ENCODE data around the gene ASIP. TPM values are rescaled to one million over a fixed set of nuclear protein-coding genes. Genes with fewer than 3 reads are reported as not detected.

The ASIP gene
- total and polyA plus RNA-seq, 2 experiments from 2014 or later = not detected

GRCh38 chr20:34199183-34199582 lies 42.0 kb upstream of the ASIP start (continued):
- TF ChIP-seq ZNF114 (CRISPR knock-in tag; IDR thresholded peaks at IDR 0.05) = no peak
- TF ChIP-seq EZH2phosphoT487 (IDR thresholded peaks at IDR 0.05; ENCODE audit: unreplicated experiment) = no peak
- no peak for TF ChIP-seq STAT1 (IDR thresholded peaks at IDR 0.05; ENCODE audit: unreplicated experiment)
- TF ChIP-seq REST (IDR thresholded peaks at IDR 0.05; ENCODE audit: unreplicated experiment) = no peak
- TF ChIP-seq POLR2AphosphoS5 (IDR thresholded peaks at IDR 0.05; ENCODE audit: low read depth) = no peak

- H3K27ac Mint-ChIP-seq = no peak overlapping the region; the same call in 1 of the 2 replicates
- no peak overlapping the region for H3K4me2 ChIP-seq
- 0 out of 2 replicates have a peak, but pooled peaks cover under 1% of the 10 kb centered on the region for H3K4me1 ChIP-seq (ENCODE audit: insufficient read depth)
- no peaks in the 10 kb centered on the region for H3K9me2 ChIP-seq (ENCODE audit: insufficient read depth)
- no peak overlapping the region for H2AFZ ChIP-seq
- H3K27ac ChIP-seq (ENCODE audit: low read depth) = no peak overlapping the region
- no peaks in the 10 kb centered on the region for H3F3A ChIP-seq (replicated peaks; ENCODE audit: low read depth)
- H3K36me3 ChIP-seq (ENCODE audit: insufficient read depth) = no peaks in the 10 kb centered on the region
- TF ChIP-seq NANOG (IDR thresholded peaks at IDR 0.05; ENCODE audit: borderline replicate concordance) (no peak), STAT1 (IDR thresholded peaks at IDR 0.05; ENCODE audit: unreplicated experiment) (no peak), CREB1 (CRISPR knock-in tag; IDR thresholded peaks at IDR 0.05; ENCODE audit: low read depth) (no peak), ZNF331 (CRISPR knock-in tag; IDR thresholded peaks at IDR 0.05; ENCODE audit: low read depth) (no peak), ETS1 (IDR thresholded peaks at IDR 0.05) (no peak), POLR2AphosphoS5 (IDR thresholded peaks at IDR 0.05; ENCODE audit: low read depth) (no peak), ZNF462 (CRISPR knock-in tag; IDR thresholded peaks at IDR 0.05) (no peak), CTCF (conservative IDR thresholded peaks at IDR 0.05; ENCODE audit: low read depth in 2 of 2) (no peak)
- H3K36me3 Mint-ChIP-seq (ENCODE audit: low read depth) = no peaks in the 10 kb centered on the region
- no peak overlapping the region for H3K4me3 ChIP-seq
- H4K20me1 ChIP-seq (replicated peaks; ENCODE audit: insufficient read depth) = no peaks in the 10 kb centered on the region
- ATAC-seq = no peak
- H3K4me3 Mint-ChIP-seq = no peak overlapping the region
- peaks cover 6% of the 10 kb centered on the region for H3K4me1 Mint-ChIP-seq
- no peaks in the 10 kb centered on the region for H3K79me2 ChIP-seq (replicated peaks; ENCODE audit: insufficient read depth)
- no peaks in the 10 kb centered on the region for H3K27me3 ChIP-seq (ENCODE audit: insufficient read depth)
- no peak for DNase-seq (ENCODE audit: low spot score)
- no peaks in the 10 kb centered on the region for H3K27me3 Mint-ChIP-seq (ENCODE audit: insufficient read depth, low read depth, poor library complexity)
- no peaks in the 10 kb centered on the region for H3K9me3 Mint-ChIP-seq
These were observed 41.2 kb upstream of the ASIP start for GRCh38 chr20:34200023-34200422.

All from GM23338 (cell line).